SW480 (cell line): ENCODE results near the gene ZDHHC22.

Experiments used
- DNase-seq: peaks from one replicate; pipeline ENCODE4 v3.0.0-alpha.2; 2016; ENCODE audit warnings: low spot score

ZDHHC22 gene

GRCh38 chr14:77103951-77104350 lies 37.6 kb downstream of the ZDHHC22 start:
- no peak for DNase-seq

GRCh38 chr14:77103475-77103874 lies 38.1 kb downstream of the ZDHHC22 start:
- no peak for DNase-seq

GRCh38 chr14:77102154-77102553 lies 39.4 kb downstream of the ZDHHC22 start:
- DNase-seq = no peak

GRCh38 chr14:77100961-77101360 lies 40.6 kb downstream of the ZDHHC22 start:
- DNase-seq = no peak

- no peak for DNase-seq
These were observed 42.0 kb downstream of the ZDHHC22 start for GRCh38 chr14:77099425-77100167.

- DNase-seq = peak; percentile 17
These were observed 42.9 kb downstream of the ZDHHC22 start for GRCh38 chr14:77098529-77099353.

GRCh38 chr14:77097700-77098528 lies 43.7 kb downstream of the ZDHHC22 start, which contains the start of gene CIPC:
Gene CIPC (plus strand): TSS chr14:77098258. CDS start chr14:77105709, 7,451 bp downstream.
- peak; percentile 99 for DNase-seq

GRCh38 chr14:77097006-77097699 lies 44.4 kb downstream of the ZDHHC22 start:
- DNase-seq = peak; percentile 73

- DNase-seq = peak; percentile 84
These were observed 46.8 kb downstream of the ZDHHC22 start for GRCh38 chr14:77094672-77095284.

GRCh38 chr14:77092676-77093075 lies 48.9 kb downstream of the ZDHHC22 start:
- DNase-seq = no peak

- no peak for DNase-seq
These were observed 50.1 kb downstream of the ZDHHC22 start for GRCh38 chr14:77091518-77091917.

- no peak for DNase-seq
These were observed 52.9 kb downstream of the ZDHHC22 start for GRCh38 chr14:77088645-77089044.

GRCh38 chr14:77088219-77088618 lies 53.4 kb downstream of the ZDHHC22 start:
- no peak for DNase-seq

GRCh38 chr14:77087631-77088030 lies 54.0 kb downstream of the ZDHHC22 start:
- no peak for DNase-seq

GRCh38 chr14:77086951-77087350 lies 54.6 kb downstream of the ZDHHC22 start:
- DNase-seq = no peak

- DNase-seq = peak; percentile 54
These were observed 55.4 kb downstream of the ZDHHC22 start for GRCh38 chr14:77086017-77086727.

GRCh38 chr14:77085538-77085937 lies 56.1 kb downstream of the ZDHHC22 start:
- DNase-seq = no peak

- no peak for DNase-seq
These were observed 56.6 kb downstream of the ZDHHC22 start for GRCh38 chr14:77084985-77085384.

GRCh38 chr14:77083082-77083481 lies 58.5 kb downstream of the ZDHHC22 start:
- DNase-seq = no peak

GRCh38 chr14:77082356-77082755 lies 59.2 kb downstream of the ZDHHC22 start:
- no peak for DNase-seq
